Right cardiac atrium (tissue), 5 donors: ENCODE measurements around the gene FARSB. TPM values are rescaled to one million over a fixed set of nuclear protein-coding genes. Genes with fewer than 3 reads are reported as not detected.

Experiments used
- ATAC-seq, 2 donors: fragments of 200-7000 bp; cut with Tn5 transposase; one replicate each; pipeline versions ENCODE4 v1.8.0 to v1.9.1; 2020; ENCODE audit warnings: moderate library complexity in 2 of 2, mild to moderate bottlenecking in 1 of 2
- DNase-seq, 3 donors: peaks; one replicate each; pipeline ENCODE4 v3.0.0-alpha.2; 2020
- H3K27ac ChIP-seq: one replicate; pipeline ENCODE4 v1.5.1; 2013; ENCODE audit warnings: mild to moderate bottlenecking, low read length, control low read depth, moderate library complexity
- H3K27me3 ChIP-seq: one replicate; pipeline ENCODE4 v1.6.1; 2013; ENCODE audit not compliant: control insufficient read depth, insufficient read depth
- H3K4me1 ChIP-seq: one replicate; pipeline ENCODE4 v1.6.1; 2013; ENCODE audit warnings: low read length; ENCODE audit not compliant: control insufficient read depth, insufficient read depth
- H3K4me3 ChIP-seq: one replicate; pipeline ENCODE4 v1.5.1; 2013; ENCODE audit warnings: low read length, control low read depth
- H3K9me3 ChIP-seq: one replicate; pipeline ENCODE4 v1.6.1; 2013; ENCODE audit warnings: low read length; ENCODE audit not compliant: control insufficient read depth
- WGBS: extraction: QIAGEN DNeasy Blood & Tissue Kit; methylation state at CpG from one replicate; pipeline ENCODE4 v1.1.7; 2013; 5-methylcytosine and 5-hydroxymethylcytosine counted together
- intact Hi-C, 4 donors: fragments of 100-400 bp; cut with DNase I; formaldehyde crosslinking; loops; one replicate each; pipeline versions ENCODE4 v1.11.0 to v1.14.0; 2022 to 2023
- polyA plus RNA-seq: library from polyadenylated mRNA; stranded (reverse); fragments of 200-250 nt; gene quantifications from one replicate; pipeline ENCODE4 v1.2.3, GENCODE V29; 2013
- total RNA-seq, 4 donors: library from RNA; stranded (reverse); fragmentation: NEBNext Ultra II Directional; extraction: Animal tissue kit (Norgen Biotek cat#: 25700); gene quantifications; one replicate each; pipeline ENCODE4 v1.2.1, GENCODE V29; 2021
- donor health status: healthy with polysubstance abuse.
- donor health status: DM: no; HTN: yes; CAD: no.
- donor health status: DM: no; HTN: no; CAD: no.
- donor health status: DM: no; HTN: yes; CAD: no; lungs with severe emphysema.
- donor health status: DM: yes; HTN: yes; CAD: no.

Gene FARSB
- total and polyA plus RNA-seq, 5 donors: 11.7 to 20.3 (median 16.2) TPM

GRCh38 chr2:222637067-222637466, 18.8 kb downstream of the FARSB start:
- ATAC-seq (no peak), DNase-seq (no peak)
- no peaks in the 10 kb centered on the region for H3K27me3 ChIP-seq
- intact Hi-C loops: no loop called here
- no peaks in the 10 kb centered on the region for H3K4me1 ChIP-seq
- no peak overlapping the region for H3K27ac ChIP-seq
- 89% methylated on average over 1 of the region's 1 CpG for WGBS
- no peaks in the 10 kb centered on the region for H3K9me3 ChIP-seq
- H3K4me3 ChIP-seq: no peak overlapping the region

- H3K27me3 ChIP-seq: no peaks in the 10 kb centered on the region
- ATAC-seq: no peak
- H3K4me3 ChIP-seq: no peak overlapping the region
- no peaks in the 10 kb centered on the region for H3K9me3 ChIP-seq
- WGBS: 93% methylated on average over 1 of the region's 1 CpG
- H3K4me1 ChIP-seq: no peaks in the 10 kb centered on the region
- H3K27ac ChIP-seq: no peak overlapping the region
- DNase-seq: no peak
- intact Hi-C loops: no loop called here
These were observed 20.6 kb downstream of the FARSB start for GRCh38 chr2:222635295-222635694.

- H3K4me3 ChIP-seq: no peak overlapping the region
- intact Hi-C loops: no loop called here
- DNase-seq: no peak
- 84% methylated on average over 5 of the region's 5 CpGs for WGBS
- H3K9me3 ChIP-seq: no peaks in the 10 kb centered on the region
- H3K27me3 ChIP-seq: no peaks in the 10 kb centered on the region
- no peaks in the 10 kb centered on the region for H3K4me1 ChIP-seq
- no peak for ATAC-seq
- H3K27ac ChIP-seq: no peak overlapping the region
These were observed 28.1 kb downstream of the FARSB start for GRCh38 chr2:222627764-222628163.

DNA sequence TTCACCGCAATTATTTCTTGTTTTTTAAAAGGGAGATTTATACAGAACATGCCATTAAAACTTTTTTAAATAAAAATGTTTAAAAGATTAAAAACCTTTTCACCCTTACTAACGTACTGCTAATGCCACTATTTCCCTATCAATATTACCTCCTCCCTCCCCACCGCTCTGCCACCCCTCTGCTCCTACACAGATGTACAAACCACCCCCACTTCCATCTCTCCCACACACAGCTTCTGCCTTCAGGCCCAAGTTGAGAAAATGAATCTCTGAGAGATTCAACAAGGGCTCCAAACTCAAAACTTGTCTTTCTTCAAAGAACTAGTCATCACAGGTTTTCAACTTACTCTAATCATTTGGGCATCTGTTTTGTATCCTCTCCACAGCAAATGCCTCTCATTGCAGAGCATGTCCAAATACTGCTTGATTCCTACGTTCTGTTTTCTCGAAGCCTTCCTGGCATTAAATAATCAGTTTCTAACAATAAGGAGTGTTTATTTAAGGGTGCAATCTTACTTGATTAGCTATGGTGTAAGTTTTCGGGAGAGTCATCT, 32.1 kb downstream of the FARSB start:
- WGBS: 80% methylated on average over 6 of the region's 6 CpGs
- H3K27me3 ChIP-seq: no peaks in the 10 kb centered on the region
- no peak overlapping the region for H3K4me3 ChIP-seq
- no peak for ATAC-seq
- H3K4me1 ChIP-seq: no peaks in the 10 kb centered on the region
- intact Hi-C loops: no loop called here
- no peak for DNase-seq
- H3K9me3 ChIP-seq: no peaks in the 10 kb centered on the region
- H3K27ac ChIP-seq: no peak overlapping the region

GRCh38 chr2:222622910-222623309, 33.0 kb downstream of the FARSB start:
- no peaks in the 10 kb centered on the region for H3K4me1 ChIP-seq
- 89% methylated on average over 2 of the region's 2 CpGs for WGBS
- intact Hi-C loops: no loop called here
- no peaks in the 10 kb centered on the region for H3K9me3 ChIP-seq
- ATAC-seq: no peak
- DNase-seq: no peak
- H3K27me3 ChIP-seq: no peaks in the 10 kb centered on the region
- no peak overlapping the region for H3K4me3 ChIP-seq
- H3K27ac ChIP-seq: no peak overlapping the region

- peak in 1 of 2 donors; percentile 71 for ATAC-seq
- H3K27me3 ChIP-seq: no peaks in the 10 kb centered on the region
- intact Hi-C loops: no loop called here
These were observed 34.0 kb downstream of the FARSB start for GRCh38 chr2:222621893-222622292.

GRCh38 chr2:222615320-222615719, 40.6 kb downstream of the FARSB start:
- intact Hi-C loops: loop anchor here in 1 of 4 donors (10.0 kb wide), 1 partner anchor 561 kb away; no protein-coding TSS in a partner anchor
- H3K27ac ChIP-seq: no peak overlapping the region
- ATAC-seq: no peak
- no peak for DNase-seq
- WGBS: 88% methylated on average over 2 of the region's 2 CpGs
- H3K27me3 ChIP-seq: no peaks in the 10 kb centered on the region
- no peaks in the 10 kb centered on the region for H3K9me3 ChIP-seq
- no peaks in the 10 kb centered on the region for H3K4me1 ChIP-seq
- H3K4me3 ChIP-seq: no peak overlapping the region

More at GRCh38 chr2:222621893-222622292, 34.0 kb downstream of the FARSB start:
- Histone ChIP-seq H3K9me3 (no peaks in the 10 kb centered on the region), H3K27ac (no peak overlapping the region), H3K4me3 (no peak overlapping the region), H3K4me1 (no peaks in the 10 kb centered on the region)
- 75% methylated on average over 4 of the region's 4 CpGs for WGBS
- no peak for DNase-seq

DNA sequence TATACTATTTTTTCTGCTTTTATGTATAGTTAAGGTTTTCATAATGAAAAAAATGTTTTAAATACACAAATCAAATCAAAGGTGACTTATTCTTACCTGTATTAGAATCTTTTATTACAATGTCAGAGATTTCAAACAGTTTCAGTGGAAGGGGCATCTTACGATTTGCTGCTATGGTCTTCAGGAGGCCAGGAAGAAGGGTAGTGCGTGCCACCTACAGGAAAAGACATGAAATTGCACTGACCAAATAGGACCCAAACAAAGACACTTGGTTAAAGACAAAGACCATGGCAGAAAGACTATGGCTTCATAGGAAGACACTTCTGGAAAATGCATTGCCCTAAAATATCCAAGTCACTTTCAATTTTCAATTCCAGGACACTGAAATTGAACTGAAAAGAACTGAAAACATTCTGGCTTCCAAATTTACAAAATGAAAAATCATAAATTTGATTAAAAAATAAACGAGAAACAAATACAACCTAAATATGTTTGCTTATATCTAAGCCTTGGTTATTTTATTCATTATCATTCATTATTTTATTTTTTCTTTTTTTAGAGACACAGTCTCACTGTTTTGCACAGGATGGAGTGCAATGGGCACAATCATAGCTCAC, 42.1 kb downstream of the FARSB start:
- ATAC-seq: peak; percentile 47 to 68
- Histone ChIP-seq H3K27ac (no peak overlapping the region), H3K9me3 (no peaks in the 10 kb centered on the region), H3K4me3 (no peak overlapping the region), H3K4me1 (no peaks in the 10 kb centered on the region), H3K27me3 (no peaks in the 10 kb centered on the region)
- no peak for DNase-seq
- WGBS: 49% methylated on average over 3 of the region's 3 CpGs
- intact Hi-C loops: loop anchor here in 2 of 4 donors (5.0 to 10.0 kb wide), 3 partner anchors 292 to 559 kb away; a partner anchor contains a TSS

GRCh38 chr2:222611684-222612083, 44.2 kb downstream of the FARSB start:
- no peak overlapping the region for H3K4me3 ChIP-seq
- H3K9me3 ChIP-seq: no peaks in the 10 kb centered on the region
- 86% methylated on average over 4 of the region's 4 CpGs for WGBS
- no peak for DNase-seq
- intact Hi-C loops: loop anchor here in 2 of 4 donors (5.0 to 10.0 kb wide), 3 partner anchors 289 to 557 kb away; a partner anchor contains a TSS
- no peak for ATAC-seq
- H3K4me1 ChIP-seq: no peaks in the 10 kb centered on the region
- H3K27ac ChIP-seq: no peak overlapping the region
- H3K27me3 ChIP-seq: no peaks in the 10 kb centered on the region

DNA sequence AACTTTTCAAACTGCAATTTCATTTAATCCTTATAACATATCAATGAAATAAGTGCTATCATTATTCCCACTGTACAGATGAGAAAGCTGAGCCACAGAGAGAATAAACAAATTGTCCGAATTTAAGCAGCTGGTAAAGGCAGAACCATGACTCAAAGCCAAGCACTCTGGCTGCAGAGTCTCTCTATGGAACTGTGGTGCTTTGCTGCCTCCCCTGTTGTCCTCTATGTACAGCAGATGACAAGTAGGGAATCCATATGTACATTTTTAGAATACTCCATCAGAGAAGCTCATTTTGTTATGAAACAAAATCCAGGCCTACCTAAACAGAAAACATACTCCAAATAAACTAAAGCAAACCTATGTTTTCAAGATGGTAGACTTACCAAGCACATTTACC, 45.1 kb downstream of the FARSB start:
- ATAC-seq (no peak), DNase-seq (no peak)
- H3K27ac ChIP-seq: no peak overlapping the region
- intact Hi-C loops: loop anchor here in 2 of 4 donors (5.0 to 10.0 kb wide), 3 partner anchors 288 to 556 kb away; a partner anchor contains a TSS
- H3K9me3 ChIP-seq: no peaks in the 10 kb centered on the region
- no peaks in the 10 kb centered on the region for H3K4me1 ChIP-seq
- 70% methylated on average over 1 of the region's 1 CpG for WGBS
- H3K4me3 ChIP-seq: no peak overlapping the region
- H3K27me3 ChIP-seq: no peaks in the 10 kb centered on the region

GRCh38 chr2:222609381-222609780, 46.5 kb downstream of the FARSB start:
- Histone ChIP-seq H3K9me3 (no peaks in the 10 kb centered on the region), H3K27me3 (no peaks in the 10 kb centered on the region), H3K27ac (no peak overlapping the region), H3K4me3 (no peak overlapping the region), H3K4me1 (no peaks in the 10 kb centered on the region)
- DNase-seq (no peak), ATAC-seq (no peak)
- intact Hi-C loops: loop anchor here in 2 of 4 donors (10.0 kb wide), 2 partner anchors 285 to 295 kb away; a partner anchor contains a TSS
- WGBS: 85% methylated on average over 3 of the region's 3 CpGs
